OCI-LY3 (cell line): Measurements from ENCODE around the gene MAST2.

Experiments used
- H2AFZ ChIP-seq: fragments of 200-600, 300-600 bp; shearing (Covaris generic); 2 replicates; pipeline ENCODE4 v1.6.0; 2014; ENCODE audit warnings: antibody characterized with exemption, low read depth, low read length
- H3K27ac ChIP-seq: fragments of 200-600, 300-600 bp; sonication (generic); 2 replicates; pipeline ENCODE4 v1.5.1; 2014; ENCODE audit warnings: mild to moderate bottlenecking, low read length, moderate library complexity, mixed read lengths
- H3K27me3 ChIP-seq: fragments of 200-600, 300-600 bp; sonication (generic); 2 replicates; pipeline ENCODE4 v1.6.1; 2014; ENCODE audit warnings: low read depth, low read length, mixed read lengths
- H3K36me3 ChIP-seq: fragments of 200-600, 300-600 bp; sonication (generic); replicated peaks from 2 replicates; pipeline ENCODE3; 2014; ENCODE audit warnings: low read depth, low read length, mixed read lengths
- H3K4me1 ChIP-seq: fragments of 300-600, 200-600 bp; sonication (generic); 2 replicates; pipeline ENCODE4 v1.6.1; 2014; ENCODE audit warnings: low read length, mixed read lengths
- H3K4me2 ChIP-seq: fragments of 200-600, 300-600 bp; sonication (generic); 2 replicates; pipeline ENCODE4 v1.6.1; 2014; ENCODE audit warnings: low read length, mixed read lengths
- H3K4me3 ChIP-seq: fragments of 300-600, 200-600 bp; sonication (generic); 2 replicates; pipeline ENCODE4 v1.5.1; 2014; ENCODE audit warnings: antibody characterized with exemption, mild to moderate bottlenecking, low read length, moderate library complexity
- H3K79me2 ChIP-seq: fragments of 300-600, 200-600 bp; shearing (Covaris generic); 2 replicates; pipeline ENCODE4 v1.6.1; 2014; ENCODE audit warnings: mild to moderate bottlenecking, low read length, mixed read lengths
- H3K9ac ChIP-seq: fragments of 300-600, 200-600 bp; shearing (Covaris generic); 2 replicates; pipeline ENCODE4 v1.6.0; 2014; ENCODE audit warnings: mild to moderate bottlenecking, low read length, moderate library complexity
- H3K9me3 ChIP-seq: fragments of 200-600, 300-600 bp; shearing (Covaris generic); 2 replicates; pipeline ENCODE4 v1.6.1; 2014; ENCODE audit warnings: low read length, mixed read lengths; ENCODE audit not compliant: insufficient read depth
- H4K20me1 ChIP-seq: fragments of 200-600, 300-600 bp; sonication (generic); 2 replicates; pipeline ENCODE4 v1.6.1; 2016; ENCODE audit warnings: low read length, mixed read lengths; ENCODE audit not compliant: insufficient read depth
- CTCF ChIP-seq: fragments of 200-600, 300-600 bp; sonication (generic); IDR thresholded peaks from 2 replicates; pipeline ENCODE4 v1.5.1; 2014; ENCODE audit warnings: antibody characterized with exemption, low read length, low read depth
- EZH2phosphoT487 ChIP-seq: fragments of 200-600 bp; shearing (Covaris generic); IDR thresholded peaks from 2 replicates; pipeline ENCODE4 v1.6.1; 2018; ENCODE audit warnings: antibody characterized with exemption, mixed run types, low read depth

The MAST2 gene

GRCh38 chr1:45793942-45794604 lies 9.3 kb upstream of the MAST2 start:
- Histone ChIP-seq H3K36me3 (no peaks in the 10 kb centered on the region), H3K4me3 (peak overlapping the region; percentile 78), H3K9ac (peak overlapping the region; percentile 12; the same call in 1 of the 2 replicates), H3K27me3 (no peaks in the 10 kb centered on the region), H3K4me1 (peaks cover 4% of the 10 kb centered on the region; the same call in 1 of the 2 replicates), H3K9me3 (no peaks in the 10 kb centered on the region), H3K79me2 (no peaks in the 10 kb centered on the region), H3K4me2 (peak overlapping the region; percentile 89), H2AFZ (peak overlapping the region; percentile 98), H3K27ac (no peak overlapping the region), H4K20me1 (no peaks in the 10 kb centered on the region)
- TF ChIP-seq EZH2phosphoT487 (no peak), CTCF (peak; percentile 15; the same call in 1 of the 2 replicates)

- Histone ChIP-seq H3K27me3 (no peaks in the 10 kb centered on the region), H4K20me1 (no peaks in the 10 kb centered on the region), H3K79me2 (no peaks in the 10 kb centered on the region), H3K9ac (no peak overlapping the region), H3K4me2 (no peak overlapping the region), H3K36me3 (no peaks in the 10 kb centered on the region), H3K4me1 (peaks cover 4% of the 10 kb centered on the region; the same call in 1 of the 2 replicates), H3K9me3 (no peaks in the 10 kb centered on the region), H3K4me3 (no peak overlapping the region), H3K27ac (no peak overlapping the region), H2AFZ (no peak overlapping the region; the same call in 1 of the 2 replicates)
- no peak for TF ChIP-seq EZH2phosphoT487
- no peak for TF ChIP-seq CTCF
These were observed 7.0 kb upstream of the MAST2 start for GRCh38 chr1:45796381-45796780.

- Histone ChIP-seq H3K27me3 (no peaks in the 10 kb centered on the region), H3K4me3 (no peak overlapping the region), H3K36me3 (no peaks in the 10 kb centered on the region), H3K4me1 (peaks cover 4% of the 10 kb centered on the region; the same call in 1 of the 2 replicates), H4K20me1 (no peaks in the 10 kb centered on the region), H3K27ac (no peak overlapping the region), H3K9ac (no peak overlapping the region), H3K9me3 (no peaks in the 10 kb centered on the region), H3K79me2 (no peaks in the 10 kb centered on the region), H2AFZ (no peak overlapping the region), H3K4me2 (no peak overlapping the region)
- TF ChIP-seq CTCF: no peak
- TF ChIP-seq EZH2phosphoT487: no peak
These were observed 6.5 kb upstream of the MAST2 start for GRCh38 chr1:45796946-45797345.

GRCh38 chr1:45800899-45801298 lies 2.5 kb upstream of the MAST2 start:
- Histone ChIP-seq H3K9ac (no peak overlapping the region), H3K27me3 (no peaks in the 10 kb centered on the region), H3K4me3 (no peak overlapping the region), H3K79me2 (peaks cover 14% of the 10 kb centered on the region), H3K36me3 (peaks cover 2% of the 10 kb centered on the region), H3K27ac (no peak overlapping the region), H3K4me1 (peaks cover 13% of the 10 kb centered on the region), H3K9me3 (no peaks in the 10 kb centered on the region), H4K20me1 (peaks cover 3% of the 10 kb centered on the region; the same call in 1 of the 2 replicates), H2AFZ (no peak overlapping the region), H3K4me2 (no peak overlapping the region)
- TF ChIP-seq CTCF: no peak
- no peak for TF ChIP-seq EZH2phosphoT487
